ENCODE data around the gene GOLGA8B.
"Not testable (repeated sequence)": the region's sequence is repeated elsewhere in the genome, so short reads cannot be mapped to it uniquely, and the experiment has no call there.

Gene GOLGA8B

GRCh38 chr15:34555162-34555561 lies 28.3 kb downstream of the GOLGA8B start:
- not testable (repeated sequence) for FAIRE-seq

GRCh38 chr15:34554716-34555115 lies 28.7 kb downstream of the GOLGA8B start:
- not testable (repeated sequence) for FAIRE-seq

- not testable (repeated sequence) for FAIRE-seq
These were observed 29.3 kb downstream of the GOLGA8B start for GRCh38 chr15:34554126-34554525.

- FAIRE-seq, result not testable (repeated sequence)
These were observed 33.3 kb downstream of the GOLGA8B start for GRCh38 chr15:34550129-34550528.

GRCh38 chr15:34549381-34549809 lies 34.1 kb downstream of the GOLGA8B start:
- not testable (repeated sequence) for FAIRE-seq

- FAIRE-seq, result not testable (repeated sequence)
These were observed 39.4 kb downstream of the GOLGA8B start for GRCh38 chr15:34543860-34544649.

GRCh38 chr15:34535857-34536256 lies 47.6 kb downstream of the GOLGA8B start:
- not testable (repeated sequence) for FAIRE-seq
